Keratinocyte (primary cell): ENCODE measurements around the gene PTPRU.

Experiments used
- EZH2 ChIP-seq: IDR thresholded peaks from one replicate; pipeline ENCODE4 v1.6.1; 2012; ENCODE audit warnings: inconsistent platforms, mild to moderate bottlenecking, low read length, moderate library complexity
- TF ChIP-seq, protein P1 (sequence below), 3 experiments: IDR thresholded peaks in 1 of 3; conservative IDR thresholded peaks in 1 of 3; optimal IDR thresholded peaks in 1 of 3; 2 replicates in 2 of 3; 3 replicates in 1 of 3; pipeline versions ENCODE3 to v1.5.1; 2011; ENCODE audit warnings: low read length in 3 of 3, mild to moderate bottlenecking in 3 of 3, moderate library complexity in 2 of 3, control low read depth in 1 of 3, inconsistent platforms in 1 of 3; ENCODE audit not compliant: insufficient read depth in 2 of 3; ENCODE audit errors: extremely low read depth in 1 of 3

DNA sequence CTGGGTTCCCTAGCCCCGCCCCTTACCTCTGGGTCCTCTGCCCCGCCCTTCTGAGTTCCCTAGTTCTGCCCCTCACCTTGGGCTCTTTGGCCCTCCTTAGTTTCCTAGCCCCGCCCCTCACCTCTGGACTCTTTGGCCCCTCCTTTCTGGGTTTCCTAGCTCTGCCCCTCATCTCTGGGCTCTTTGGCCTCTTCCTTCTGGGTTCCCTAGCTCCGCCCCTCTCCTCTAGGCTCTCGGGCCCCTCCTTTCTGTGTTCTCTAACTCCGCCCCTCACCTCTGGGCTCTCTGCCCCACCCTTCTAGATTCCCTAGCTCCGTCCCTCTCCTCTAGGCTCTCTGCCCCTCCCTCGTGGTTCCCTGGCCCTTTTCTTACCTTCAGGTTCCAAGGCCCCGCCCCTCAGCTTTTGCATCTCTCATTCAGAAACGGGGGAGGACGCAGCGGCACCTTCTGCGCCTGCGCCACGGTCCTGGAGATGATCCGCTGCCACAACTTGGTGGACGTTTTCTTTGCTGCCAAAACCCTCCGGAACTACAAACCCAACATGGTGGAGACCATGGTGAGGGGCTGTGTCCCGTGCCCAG is 88.5 kb downstream of the PTPRU start:
- TF ChIP-seq, protein P1, sequence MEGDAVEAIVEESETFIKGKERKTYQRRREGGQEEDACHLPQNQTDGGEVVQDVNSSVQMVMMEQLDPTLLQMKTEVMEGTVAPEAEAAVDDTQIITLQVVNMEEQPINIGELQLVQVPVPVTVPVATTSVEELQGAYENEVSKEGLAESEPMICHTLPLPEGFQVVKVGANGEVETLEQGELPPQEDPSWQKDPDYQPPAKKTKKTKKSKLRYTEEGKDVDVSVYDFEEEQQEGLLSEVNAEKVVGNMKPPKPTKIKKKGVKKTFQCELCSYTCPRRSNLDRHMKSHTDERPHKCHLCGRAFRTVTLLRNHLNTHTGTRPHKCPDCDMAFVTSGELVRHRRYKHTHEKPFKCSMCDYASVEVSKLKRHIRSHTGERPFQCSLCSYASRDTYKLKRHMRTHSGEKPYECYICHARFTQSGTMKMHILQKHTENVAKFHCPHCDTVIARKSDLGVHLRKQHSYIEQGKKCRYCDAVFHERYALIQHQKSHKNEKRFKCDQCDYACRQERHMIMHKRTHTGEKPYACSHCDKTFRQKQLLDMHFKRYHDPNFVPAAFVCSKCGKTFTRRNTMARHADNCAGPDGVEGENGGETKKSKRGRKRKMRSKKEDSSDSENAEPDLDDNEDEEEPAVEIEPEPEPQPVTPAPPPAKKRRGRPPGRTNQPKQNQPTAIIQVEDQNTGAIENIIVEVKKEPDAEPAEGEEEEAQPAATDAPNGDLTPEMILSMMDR (optimal IDR thresholded peaks at IDR 0.05 in 1 of 3, IDR thresholded peaks at IDR 0.05 in 1 of 3, conservative IDR thresholded peaks at IDR 0.05 in 1 of 3; ENCODE audit: extremely low read depth in 1 of 3, insufficient read depth in 2 of 3, low read length in 3 of 3) = no peak
- no peak for TF ChIP-seq EZH2
